Globus pallidus (tissue), 1 donor: Measurements from ENCODE around the gene RTKN.
A peak's percentile ranks its signal among the peaks of the same experiment; 100 is the strongest.

Experiments
- DNase-seq: peaks from one replicate; pipeline ENCODE4 v3.0.0-alpha.2; 2015; ENCODE audit warnings: low spot score

RTKN gene

GRCh38 chr2:74415762-74416395, 25.9 kb downstream of the RTKN start:
- no peak for DNase-seq

GRCh38 chr2:74414881-74415761, 26.6 kb downstream of the RTKN start:
- DNase-seq, result no peak

- no peak for DNase-seq
Observed at GRCh38 chr2:74414441-74414840, 27.3 kb downstream of the RTKN start.

- DNase-seq, result no peak
Observed at GRCh38 chr2:74413001-74413698, 28.6 kb downstream of the RTKN start.

GRCh38 chr2:74407682-74408081, 34.1 kb downstream of the RTKN start:
- DNase-seq, result no peak

- no peak for DNase-seq
Observed at GRCh38 chr2:74406035-74406434, 35.7 kb downstream of the RTKN start.

GRCh38 chr2:74401891-74402290, 39.8 kb downstream of the RTKN start:
- DNase-seq, result no peak

GRCh38 chr2:74399785-74400184, 42.0 kb downstream of the RTKN start:
- no peak for DNase-seq

- no peak for DNase-seq
Observed at GRCh38 chr2:74396149-74396548, 45.6 kb downstream of the RTKN start.

GRCh38 chr2:74393525-74393924, 48.2 kb downstream of the RTKN start:
- DNase-seq, result no peak

- DNase-seq, result no peak
Observed at GRCh38 chr2:74392449-74392743, 49.3 kb downstream of the RTKN start.

- DNase-seq, result peak; percentile 91
Observed at GRCh38 chr2:74391580-74392448, 49.9 kb downstream of the RTKN start.

GRCh38 chr2:74391209-74391579, 50.5 kb downstream of the RTKN start:
- no peak for DNase-seq

GRCh38 chr2:74390606-74391005, 51.1 kb downstream of the RTKN start:
- no peak for DNase-seq

- DNase-seq, result no peak
Observed at GRCh38 chr2:74387346-74387745, 54.4 kb downstream of the RTKN start.

GRCh38 chr2:74385396-74385795, 56.3 kb downstream of the RTKN start:
- peak; percentile 84 for DNase-seq

GRCh38 chr2:74384051-74384450, 57.7 kb downstream of the RTKN start:
- no peak for DNase-seq

GRCh38 chr2:74383254-74383653, 58.5 kb downstream of the RTKN start:
- no peak for DNase-seq

GRCh38 chr2:74381751-74382150, 60.0 kb downstream of the RTKN start:
- no peak for DNase-seq

GRCh38 chr2:74379851-74380789, 61.6 kb downstream of the RTKN start, which contains the start of gene DCTN1:
Gene DCTN1 (minus strand): TSS chr2:74380311. CDS start chr2:74380037, 274 bp downstream.
- peak; percentile 84 for DNase-seq

- DNase-seq, result no peak
Observed at GRCh38 chr2:74378007-74378406, 63.7 kb downstream of the RTKN start.
